ENCODE measurements around the gene DKKL1. TPM values are rescaled to one million over a fixed set of nuclear protein-coding genes. Genes with fewer than 3 reads are reported as not detected.
A peak's percentile ranks its signal among the peaks of the same experiment; 100 is the strongest.

DKKL1 gene
- total RNA-seq, 2 donors from 2014 or later: not detected

DNA sequence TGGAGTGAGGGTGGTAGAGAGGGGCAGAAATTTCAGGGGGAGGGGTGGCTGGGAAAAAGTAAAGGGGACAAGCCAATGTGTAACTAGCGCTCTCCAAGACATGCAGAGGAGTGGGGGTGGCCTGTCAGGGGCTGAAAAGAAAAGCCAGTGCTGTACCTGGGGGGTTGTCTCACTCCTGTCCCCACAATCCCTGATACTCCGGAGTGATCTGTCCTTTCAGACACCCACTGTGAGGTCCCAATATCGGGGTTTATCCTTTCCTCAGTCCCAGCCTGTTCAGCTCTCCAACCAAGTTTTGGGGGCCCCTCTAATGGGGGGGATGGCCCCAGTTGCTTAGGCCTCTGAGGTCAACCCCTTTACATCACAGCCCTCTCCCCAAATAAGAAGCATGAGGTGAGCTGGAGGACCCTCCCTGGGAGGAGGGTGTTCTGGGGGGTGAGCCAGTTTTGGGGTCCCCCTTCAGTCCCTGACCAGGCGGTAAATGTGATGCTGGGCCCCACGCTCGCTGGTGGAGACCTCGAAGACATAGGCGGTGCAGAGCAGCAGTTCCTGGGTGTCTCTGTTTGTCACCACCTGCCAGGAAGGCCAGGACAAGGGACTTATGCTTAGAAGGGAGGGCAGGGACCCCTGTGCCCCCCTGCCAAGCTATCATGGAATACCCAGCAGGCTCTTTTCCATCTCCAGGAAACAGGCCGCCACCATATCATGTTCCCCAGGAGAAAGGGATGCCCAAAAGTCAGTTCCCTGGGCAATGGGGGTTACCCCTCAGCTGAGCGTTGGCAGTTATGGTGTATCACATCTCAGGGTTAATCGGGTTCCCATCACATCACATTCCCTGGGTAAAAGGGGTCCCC lies 22.6 kb upstream of the DKKL1 start:
- ATAC-seq: no peak
- H3K4me1 Mint-ChIP-seq: peaks cover 30% of the 10 kb centered on the region
- no peak for DNase-seq
- H3K4me3 Mint-ChIP-seq: no peak overlapping the region
- peaks cover 14% of the 10 kb centered on the region for H3K36me3 Mint-ChIP-seq (ENCODE audit: low read depth)
- no peaks in the 10 kb centered on the region for H3K9me3 ChIP-seq (ENCODE audit: control insufficient read depth, low read length, poor library complexity, severe bottlenecking)
- no peaks in the 10 kb centered on the region for H3K27me3 Mint-ChIP-seq
- no peak overlapping the region for H3K27ac Mint-ChIP-seq

DNA sequence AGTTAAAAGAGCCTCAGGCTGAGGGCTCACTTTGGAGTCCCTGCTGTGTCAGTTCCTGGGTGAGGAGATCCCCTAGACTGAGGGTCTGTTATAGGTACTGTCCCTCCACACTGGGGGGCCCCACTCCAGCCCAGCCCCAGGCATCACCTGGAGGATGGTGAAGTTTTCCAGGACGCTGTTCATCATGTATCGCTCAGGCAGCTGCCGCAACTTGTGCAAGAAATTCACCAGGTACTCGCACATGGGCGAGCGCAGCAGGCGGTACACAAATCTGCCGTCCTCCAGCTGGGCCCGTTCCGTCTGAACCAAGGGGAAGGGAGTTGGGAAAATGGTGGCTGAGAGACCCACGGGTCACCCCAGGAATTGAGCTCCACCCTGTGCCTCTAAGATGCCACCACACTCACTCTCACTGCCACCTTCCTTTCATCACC lies 21.4 kb upstream of the DKKL1 start:
- peaks cover 22% of the 10 kb centered on the region for H3K4me1 Mint-ChIP-seq

DNA sequence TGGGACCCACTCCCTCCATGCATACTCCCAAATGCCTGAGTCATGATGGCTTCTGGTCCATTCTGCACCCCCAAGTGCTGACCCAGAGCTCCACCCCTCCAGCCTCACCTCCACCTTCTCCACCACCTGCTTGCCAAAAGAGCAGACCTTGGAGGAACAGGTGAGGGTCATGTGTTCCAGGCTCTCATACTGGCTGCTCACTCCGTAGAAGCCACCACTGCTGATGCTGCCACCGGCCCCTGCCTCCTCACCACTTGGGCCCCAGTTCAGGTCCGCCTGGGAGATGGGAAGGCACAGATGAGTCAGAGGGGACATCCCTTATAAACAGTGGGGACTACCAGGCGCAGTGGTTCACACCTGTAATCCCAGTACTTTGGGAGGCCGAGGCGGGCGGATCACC lies 20.6 kb upstream of the DKKL1 start:
- H3K27ac Mint-ChIP-seq: peak overlapping the region; percentile 86

More for the DNA sequence above, 21.4 kb upstream of the DKKL1 start:
- H3K27me3 Mint-ChIP-seq: no peaks in the 10 kb centered on the region
- no peak overlapping the region for H3K4me3 Mint-ChIP-seq
- no peak for DNase-seq
- no peaks in the 10 kb centered on the region for H3K9me3 ChIP-seq (ENCODE audit: control insufficient read depth, low read length, poor library complexity, severe bottlenecking)
- no peak overlapping the region for H3K27ac Mint-ChIP-seq
- H3K36me3 Mint-ChIP-seq (ENCODE audit: low read depth): peaks cover 12% of the 10 kb centered on the region
- ATAC-seq: no peak

GRCh38 chr19:49344505-49345423 lies 18.9 kb upstream of the DKKL1 start:
- H3K4me1 Mint-ChIP-seq: peaks cover 14% of the 10 kb centered on the region
- peaks cover 6% of the 10 kb centered on the region for H3K36me3 Mint-ChIP-seq (ENCODE audit: low read depth)
- ATAC-seq (no peak), DNase-seq (no peak)
- H3K4me3 Mint-ChIP-seq: no peak overlapping the region
- no peaks in the 10 kb centered on the region for H3K9me3 ChIP-seq (ENCODE audit: control insufficient read depth, low read length, poor library complexity, severe bottlenecking)
- no peaks in the 10 kb centered on the region for H3K27me3 Mint-ChIP-seq
- H3K27ac Mint-ChIP-seq: peak overlapping the region; percentile 89

More for the DNA sequence above, 20.6 kb upstream of the DKKL1 start:
- Mint-ChIP-seq H3K27me3 (no peaks in the 10 kb centered on the region), H3K4me3 (no peak overlapping the region), H3K36me3 (ENCODE audit: low read depth) (peaks cover 12% of the 10 kb centered on the region), H3K4me1 (peaks cover 22% of the 10 kb centered on the region)
- no peak for DNase-seq
- no peaks in the 10 kb centered on the region for H3K9me3 ChIP-seq (ENCODE audit: control insufficient read depth, low read length, poor library complexity, severe bottlenecking)
- ATAC-seq: no peak

GRCh38 chr19:49347191-49347590 lies 16.5 kb upstream of the DKKL1 start:
- ATAC-seq: no peak
- no peaks in the 10 kb centered on the region for H3K9me3 ChIP-seq (ENCODE audit: control insufficient read depth, low read length, poor library complexity, severe bottlenecking)
- H3K27ac Mint-ChIP-seq: no peak overlapping the region

GRCh38 chr19:49347835-49348234 lies 15.8 kb upstream of the DKKL1 start:
- Mint-ChIP-seq H3K36me3 (ENCODE audit: low read depth) (peaks cover under 1% of the 10 kb centered on the region), H3K27ac (no peak overlapping the region), H3K4me1 (peaks cover 5% of the 10 kb centered on the region), H3K27me3 (peaks cover 9% of the 10 kb centered on the region), H3K4me3 (no peak overlapping the region)
- ATAC-seq: peak; percentile 58
- H3K9me3 ChIP-seq (ENCODE audit: control insufficient read depth, low read length, poor library complexity, severe bottlenecking): no peaks in the 10 kb centered on the region
- DNase-seq: no peak

More at GRCh38 chr19:49347191-49347590, 16.5 kb upstream of the DKKL1 start:
- Mint-ChIP-seq H3K27me3 (peaks cover 9% of the 10 kb centered on the region), H3K4me3 (no peak overlapping the region), H3K4me1 (peaks cover 8% of the 10 kb centered on the region), H3K36me3 (ENCODE audit: low read depth) (peaks cover 3% of the 10 kb centered on the region)
- no peak for DNase-seq

GRCh38 chr19:49348305-49349189 lies 15.1 kb upstream of the DKKL1 start:
- Mint-ChIP-seq H3K36me3 (ENCODE audit: low read depth) (no peaks in the 10 kb centered on the region), H3K27ac (no peak overlapping the region), H3K27me3 (peaks cover 13% of the 10 kb centered on the region), H3K4me3 (no peak overlapping the region), H3K4me1 (peaks cover 6% of the 10 kb centered on the region)
- ATAC-seq (no peak), DNase-seq (no peak)
- no peaks in the 10 kb centered on the region for H3K9me3 ChIP-seq (ENCODE audit: control insufficient read depth, low read length, poor library complexity, severe bottlenecking)

GRCh38 chr19:49349567-49349966 lies 14.1 kb upstream of the DKKL1 start:
- H3K27ac Mint-ChIP-seq: no peak overlapping the region
- H3K9me3 ChIP-seq (ENCODE audit: control insufficient read depth, low read length, poor library complexity, severe bottlenecking): no peaks in the 10 kb centered on the region
- no peak for DNase-seq
- peaks cover 21% of the 10 kb centered on the region for H3K27me3 Mint-ChIP-seq
- no peaks in the 10 kb centered on the region for H3K36me3 Mint-ChIP-seq (ENCODE audit: low read depth)
- H3K4me1 Mint-ChIP-seq: peaks cover 6% of the 10 kb centered on the region
- H3K4me3 Mint-ChIP-seq: no peak overlapping the region
- no peak for ATAC-seq

- DNase-seq (no peak), ATAC-seq (no peak)
- Mint-ChIP-seq H3K27me3 (peaks cover 29% of the 10 kb centered on the region), H3K4me3 (no peak overlapping the region), H3K4me1 (peaks cover 23% of the 10 kb centered on the region), H3K36me3 (ENCODE audit: low read depth) (peaks cover 2% of the 10 kb centered on the region), H3K27ac (no peak overlapping the region)
- no peaks in the 10 kb centered on the region for H3K9me3 ChIP-seq (ENCODE audit: control insufficient read depth, low read length, poor library complexity, severe bottlenecking)
Observed at GRCh38 chr19:49355909-49356353, 7.7 kb upstream of the DKKL1 start.

DNA sequence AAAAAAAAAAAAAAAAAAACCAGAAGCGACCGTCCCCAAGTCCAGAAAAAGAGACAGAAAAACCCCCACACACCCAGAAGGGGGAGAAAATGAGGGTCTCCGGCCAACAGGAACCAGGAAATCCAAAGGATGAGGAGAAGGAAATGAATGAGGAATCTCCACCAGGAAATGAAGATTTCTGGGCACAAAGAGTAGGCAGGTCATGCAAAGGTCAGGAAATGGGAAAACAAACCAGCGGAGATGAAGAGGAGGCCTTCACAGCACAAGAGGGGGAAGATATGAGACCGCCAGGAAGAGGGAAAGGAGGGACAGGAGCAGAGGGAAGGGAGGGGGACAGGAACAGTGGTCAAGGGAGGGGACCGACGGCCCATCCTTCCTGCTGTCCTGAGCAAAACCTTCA lies 7.3 kb upstream of the DKKL1 start:
- Mint-ChIP-seq H3K4me1 (peaks cover 27% of the 10 kb centered on the region), H3K27me3 (peaks cover 24% of the 10 kb centered on the region), H3K36me3 (ENCODE audit: low read depth) (peaks cover 2% of the 10 kb centered on the region), H3K27ac (no peak overlapping the region), H3K4me3 (peak overlapping the region; percentile 39)
- ATAC-seq (no peak), DNase-seq (no peak)
- no peaks in the 10 kb centered on the region for H3K9me3 ChIP-seq (ENCODE audit: control insufficient read depth, low read length, poor library complexity, severe bottlenecking)

- peaks cover 23% of the 10 kb centered on the region for H3K27me3 Mint-ChIP-seq
- no peak for ATAC-seq
- peaks cover 2% of the 10 kb centered on the region for H3K36me3 Mint-ChIP-seq (ENCODE audit: low read depth)
Observed at GRCh38 chr19:49357186-49357585, 6.5 kb upstream of the DKKL1 start.

More at GRCh38 chr19:49357186-49357585, 6.5 kb upstream of the DKKL1 start:
- H3K9me3 ChIP-seq (ENCODE audit: control insufficient read depth, low read length, poor library complexity, severe bottlenecking): no peaks in the 10 kb centered on the region
- Mint-ChIP-seq H3K4me3 (peak overlapping the region; percentile 41), H3K27ac (peak overlapping the region; percentile 27), H3K4me1 (peaks cover 32% of the 10 kb centered on the region)
- DNase-seq: no peak
